GM18907 (cell line): ENCODE data around the gene SLC17A7.

Experiments used
- ATAC-seq: cut with Tn5 transposase; IDR thresholded peaks from one replicate; pipeline ENCODE4 v1.9.1; 2021; ENCODE audit warnings: mild to moderate bottlenecking, moderate library complexity; ENCODE audit not compliant: unreplicated experiment

Gene SLC17A7

DNA sequence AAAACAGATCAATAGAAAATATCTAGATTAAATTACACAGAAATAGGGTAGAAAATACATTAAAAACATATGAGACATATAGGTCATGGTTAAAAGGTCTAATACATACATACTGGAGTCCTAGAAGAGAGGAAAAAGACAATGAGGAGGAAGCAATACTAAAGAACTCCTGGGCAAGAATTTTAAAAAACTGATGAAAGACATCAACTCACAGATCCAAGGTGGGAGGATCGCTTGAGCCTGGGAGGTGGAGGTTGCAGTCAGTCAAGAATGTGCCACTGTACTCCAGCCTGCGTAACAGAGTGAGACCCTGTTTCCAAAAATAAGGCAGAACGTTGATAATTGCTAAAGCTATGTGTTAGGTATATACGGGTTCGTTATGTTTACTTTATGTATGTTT lies 58.7 kb downstream of the SLC17A7 start:
- ATAC-seq = no peak

DNA sequence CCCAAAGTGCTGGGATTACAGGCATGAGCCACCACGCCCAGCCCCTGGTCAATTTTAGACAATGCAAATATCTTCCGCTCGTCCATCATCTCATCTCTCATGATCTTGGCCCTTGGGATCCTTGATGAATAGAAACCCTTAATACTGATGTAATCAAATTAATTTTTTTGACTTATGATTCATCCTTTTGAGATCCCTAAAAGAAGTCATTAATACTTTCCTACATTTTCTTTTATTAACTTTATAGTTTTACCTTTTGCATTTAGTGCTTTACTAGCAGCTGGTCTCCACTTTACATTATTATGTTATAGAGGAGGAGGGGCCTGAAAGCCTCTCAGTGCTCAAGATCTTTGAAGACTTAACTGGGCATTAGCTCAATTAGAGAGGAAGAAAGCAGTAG lies 60.9 kb downstream of the SLC17A7 start:
- ATAC-seq = no peak
